ENCODE results near the gene MYO3A.

Gene MYO3A

GRCh38 chr10:25938405-25938804, 4.4 kb downstream of the MYO3A start:
- Histone ChIP-seq H3K4ac (ENCODE audit: low read length) (no peak overlapping the region), H3K27ac (replicated peaks; ENCODE audit: low read length) (no peak overlapping the region), H3K36me3 (replicated peaks in 1 of 2; ENCODE audit: control insufficient read depth in 2 of 2, insufficient read depth in 2 of 2, low read length in 2 of 2) (no peaks in the 10 kb centered on the region), H3K4me3 (ENCODE audit: low read length in 2 of 2) (no peak overlapping the region), H4K8ac (ENCODE audit: low read depth, low read length) (no peak overlapping the region), H3K18ac (ENCODE audit: low read length) (no peak overlapping the region), H3K79me1 (ENCODE audit: low read depth, low read length) (no peaks in the 10 kb centered on the region), H2BK5ac (ENCODE audit: low read length) (no peak overlapping the region), H3K4me2 (ENCODE audit: insufficient read depth, low read length, poor library complexity, severe bottlenecking) (no peak overlapping the region), H2BK15ac (ENCODE audit: low read length) (no peak overlapping the region), H2BK12ac (ENCODE audit: low read length) (no peak overlapping the region), H3K4me1 (ENCODE audit: control insufficient read depth in 2 of 2, insufficient read depth in 1 of 2, low read depth in 1 of 2, low read length in 2 of 2) (peaks cover 0 to 5% of the 10 kb centered on the region in 2 donors), H3K27me3 (ENCODE audit: control insufficient read depth in 3 of 3, insufficient read depth in 3 of 3, low read depth in 1 of 3, low read length in 3 of 3) (peaks cover 6 to 22% (median 17%) of the 10 kb centered on the region in 3 experiments), H3K9ac (ENCODE audit: low read depth, low read length, poor library complexity) (no peak overlapping the region), H2AK5ac (ENCODE audit: low read depth, low read length) (no peak overlapping the region), H2BK120ac (ENCODE audit: low read depth, low read length) (no peak overlapping the region), H3K23ac (ENCODE audit: low read depth, low read length, poor library complexity) (no peak overlapping the region), H2AFZ (ENCODE audit: low read length) (no peak overlapping the region), H3K14ac (ENCODE audit: low read length) (no peak overlapping the region), H4K91ac (ENCODE audit: low read depth, low read length, poor library complexity) (no peak overlapping the region), H3K9me3 (replicated peaks in 1 of 2; ENCODE audit: control insufficient read depth in 2 of 2, insufficient read depth in 1 of 2, low read depth in 1 of 2, low read length in 2 of 2) (no peaks in the 10 kb centered on the region)
- DNase-seq (ENCODE audit: low spot score) = no peak

DNA sequence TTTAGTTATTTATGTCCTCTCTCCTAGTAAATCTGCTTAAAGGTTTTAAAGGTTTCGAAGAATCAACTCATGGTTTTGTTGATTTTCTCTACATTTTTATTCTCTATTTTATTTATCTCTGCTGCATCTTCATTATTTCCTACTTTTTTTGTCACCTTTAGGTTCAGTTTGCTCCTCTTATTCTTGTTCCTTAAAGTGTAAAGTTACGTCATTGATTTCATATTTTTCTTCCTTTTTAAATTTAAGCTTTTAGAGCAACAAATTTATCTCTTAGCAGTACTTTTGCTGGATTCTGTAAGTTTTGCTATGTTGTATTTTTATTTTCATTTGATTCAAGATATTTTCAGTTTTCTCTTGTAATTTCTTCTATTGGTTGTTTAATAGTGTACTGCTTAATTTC, 10.7 kb downstream of the MYO3A start:
- no peak overlapping the region for H2BK120ac ChIP-seq (ENCODE audit: low read depth, low read length)
- H3K14ac ChIP-seq (ENCODE audit: low read length) = no peak overlapping the region
- H3K27ac ChIP-seq (replicated peaks; ENCODE audit: low read length) = no peak overlapping the region
- no peaks in the 10 kb centered on the region for H3K4me1 ChIP-seq (ENCODE audit: control insufficient read depth in 2 of 2, insufficient read depth in 1 of 2, low read depth in 1 of 2, low read length in 2 of 2)
- no peak overlapping the region for H3K4ac ChIP-seq (ENCODE audit: low read length)
- no peak overlapping the region for H2BK15ac ChIP-seq (ENCODE audit: low read length)
- H2BK5ac ChIP-seq (ENCODE audit: low read length) = no peak overlapping the region
- H3K27me3 ChIP-seq (ENCODE audit: control insufficient read depth in 3 of 3, insufficient read depth in 3 of 3, low read depth in 1 of 3, low read length in 3 of 3) = no peaks in the 10 kb centered on the region
- no peak overlapping the region for H3K4me2 ChIP-seq (ENCODE audit: insufficient read depth, low read length, poor library complexity, severe bottlenecking)
- no peak overlapping the region for H3K4me3 ChIP-seq (ENCODE audit: low read length in 2 of 2)
- no peak overlapping the region for H3K18ac ChIP-seq (ENCODE audit: low read length)
- no peak overlapping the region for H2AK5ac ChIP-seq (ENCODE audit: low read depth, low read length)
- no peak overlapping the region for H3K9ac ChIP-seq (ENCODE audit: low read depth, low read length, poor library complexity)
- H3K36me3 ChIP-seq (replicated peaks in 1 of 2; ENCODE audit: control insufficient read depth in 2 of 2, insufficient read depth in 2 of 2, low read length in 2 of 2) = no peaks in the 10 kb centered on the region
- H4K8ac ChIP-seq (ENCODE audit: low read depth, low read length) = no peak overlapping the region
- DNase-seq (ENCODE audit: low spot score) = no peak
- WGBS, 2 donors (ENCODE audit: extremely low coverage in 2 of 2, insufficient read length in 2 of 2, insufficient replicate concordance in 1 of 2) = no CpG with 5 or more reads among the region's 2 CpGs
- no peak overlapping the region for H2AFZ ChIP-seq (ENCODE audit: low read length)
- no peak overlapping the region for H2BK12ac ChIP-seq (ENCODE audit: low read length)
- H3K9me3 ChIP-seq (replicated peaks in 1 of 2; ENCODE audit: control insufficient read depth in 2 of 2, insufficient read depth in 1 of 2, low read depth in 1 of 2, low read length in 2 of 2) = no peaks in the 10 kb centered on the region
- no peak overlapping the region for H3K23ac ChIP-seq (ENCODE audit: low read depth, low read length, poor library complexity)
- H3K79me1 ChIP-seq (ENCODE audit: low read depth, low read length) = no peaks in the 10 kb centered on the region
- H4K91ac ChIP-seq (ENCODE audit: low read depth, low read length, poor library complexity) = no peak overlapping the region

GRCh38 chr10:25952857-25953256, 18.8 kb downstream of the MYO3A start:
- no peak overlapping the region for H3K27ac ChIP-seq (replicated peaks; ENCODE audit: low read length)
- H3K4me1 ChIP-seq (ENCODE audit: control insufficient read depth in 2 of 2, insufficient read depth in 1 of 2, low read depth in 1 of 2, low read length in 2 of 2) = peaks cover 0 to 1% of the 10 kb centered on the region in 2 donors
- H3K14ac ChIP-seq (ENCODE audit: low read length) = no peak overlapping the region
- H3K4me2 ChIP-seq (ENCODE audit: insufficient read depth, low read length, poor library complexity, severe bottlenecking) = no peak overlapping the region
- no peak overlapping the region for H2BK5ac ChIP-seq (ENCODE audit: low read length)
- no peak overlapping the region for H4K91ac ChIP-seq (ENCODE audit: low read depth, low read length, poor library complexity)
- no peak overlapping the region for H3K9ac ChIP-seq (ENCODE audit: low read depth, low read length, poor library complexity)
- no peaks in the 10 kb centered on the region for H3K79me1 ChIP-seq (ENCODE audit: low read depth, low read length)
- H2AFZ ChIP-seq (ENCODE audit: low read length) = no peak overlapping the region
- H4K8ac ChIP-seq (ENCODE audit: low read depth, low read length) = no peak overlapping the region
- no peak overlapping the region for H2BK15ac ChIP-seq (ENCODE audit: low read length)
- H2AK5ac ChIP-seq (ENCODE audit: low read depth, low read length) = no peak overlapping the region
- H3K4ac ChIP-seq (ENCODE audit: low read length) = no peak overlapping the region
- H3K18ac ChIP-seq (ENCODE audit: low read length) = no peak overlapping the region
- no peaks in the 10 kb centered on the region for H3K9me3 ChIP-seq (replicated peaks in 1 of 2; ENCODE audit: control insufficient read depth in 2 of 2, insufficient read depth in 1 of 2, low read depth in 1 of 2, low read length in 2 of 2)
- no peak for DNase-seq (ENCODE audit: low spot score)
- H3K36me3 ChIP-seq (replicated peaks in 1 of 2; ENCODE audit: control insufficient read depth in 2 of 2, insufficient read depth in 2 of 2, low read length in 2 of 2) = no peaks in the 10 kb centered on the region
- no peak overlapping the region for H3K23ac ChIP-seq (ENCODE audit: low read depth, low read length, poor library complexity)
- H2BK12ac ChIP-seq (ENCODE audit: low read length) = no peak overlapping the region
- WGBS, 2 donors (ENCODE audit: extremely low coverage in 2 of 2, insufficient read length in 2 of 2, insufficient replicate concordance in 1 of 2) = no CpG with 5 or more reads among the region's 2 CpGs
- H2BK120ac ChIP-seq (ENCODE audit: low read depth, low read length) = no peak overlapping the region
- H3K27me3 ChIP-seq (ENCODE audit: control insufficient read depth in 3 of 3, insufficient read depth in 3 of 3, low read depth in 1 of 3, low read length in 3 of 3) = no peaks in the 10 kb centered on the region
- H3K4me3 ChIP-seq (ENCODE audit: low read length in 2 of 2) = no peak overlapping the region

- DNase-seq (ENCODE audit: low spot score) = no peak
- H2AFZ ChIP-seq (ENCODE audit: low read length) = no peak overlapping the region
These were observed 20.8 kb downstream of the MYO3A start for GRCh38 chr10:25954851-25955250.

More at GRCh38 chr10:25954851-25955250, 20.8 kb downstream of the MYO3A start:
- Histone ChIP-seq H3K27ac (replicated peaks; ENCODE audit: low read length) (no peak overlapping the region), H3K14ac (ENCODE audit: low read length) (no peak overlapping the region), H3K4me2 (ENCODE audit: insufficient read depth, low read length, poor library complexity, severe bottlenecking) (no peak overlapping the region), H3K36me3 (replicated peaks in 1 of 2; ENCODE audit: control insufficient read depth in 2 of 2, insufficient read depth in 2 of 2, low read length in 2 of 2) (no peaks in the 10 kb centered on the region), H3K79me1 (ENCODE audit: low read depth, low read length) (no peaks in the 10 kb centered on the region), H3K4me1 (ENCODE audit: control insufficient read depth in 2 of 2, insufficient read depth in 1 of 2, low read depth in 1 of 2, low read length in 2 of 2) (peaks cover 0 to 1% of the 10 kb centered on the region in 2 donors), H2BK120ac (ENCODE audit: low read depth, low read length) (no peak overlapping the region), H3K9ac (ENCODE audit: low read depth, low read length, poor library complexity) (no peak overlapping the region), H3K27me3 (ENCODE audit: control insufficient read depth in 3 of 3, insufficient read depth in 3 of 3, low read depth in 1 of 3, low read length in 3 of 3) (no peaks in the 10 kb centered on the region), H2AK5ac (ENCODE audit: low read depth, low read length) (no peak overlapping the region), H4K91ac (ENCODE audit: low read depth, low read length, poor library complexity) (no peak overlapping the region), H3K9me3 (replicated peaks in 1 of 2; ENCODE audit: control insufficient read depth in 2 of 2, insufficient read depth in 1 of 2, low read depth in 1 of 2, low read length in 2 of 2) (no peaks in the 10 kb centered on the region), H3K23ac (ENCODE audit: low read depth, low read length, poor library complexity) (no peak overlapping the region), H2BK15ac (ENCODE audit: low read length) (no peak overlapping the region), H3K4ac (ENCODE audit: low read length) (no peak overlapping the region), H2BK5ac (ENCODE audit: low read length) (no peak overlapping the region), H3K4me3 (ENCODE audit: low read length in 2 of 2) (no peak overlapping the region), H4K8ac (ENCODE audit: low read depth, low read length) (no peak overlapping the region), H2BK12ac (ENCODE audit: low read length) (no peak overlapping the region), H3K18ac (ENCODE audit: low read length) (no peak overlapping the region)
- WGBS, 2 donors (ENCODE audit: extremely low coverage in 2 of 2, insufficient read length in 2 of 2, insufficient replicate concordance in 1 of 2) = no CpG with 5 or more reads among the region's 1 CpG

Data from neuronal stem cell (in vitro differentiated cells).